A549 (cell line): ENCODE measurements around the gene FTH1. TPM values are rescaled to one million over a fixed set of nuclear protein-coding genes. Genes with fewer than 3 reads are reported as not detected.
A peak's percentile ranks its signal among the peaks of the same experiment; 100 is the strongest.

Source experiments
- ATAC-seq, 2 experiments: fragments of 200-7000 bp in 1 of 2; fragments of >200 bp in 1 of 2; cut with Nextera tagmentation in 1 of 2; cut with Tn5 transposase in 1 of 2; 3 replicates each; pipeline versions ENCODE4 v1.8.0 to v1.9.1; 2018 to 2020; ENCODE audit warnings: mild to moderate bottlenecking in 1 of 2, moderate library complexity in 1 of 2
- CTCF ChIA-PET: fragments of 300-600 bp; sonication (Branson Sonifier 250); formaldehyde crosslinking; extraction: SDS; loops from one replicate; lab custom pipeline; 2021; ENCODE audit warnings: antibody characterized with exemption, inconsistent platforms; lab: Yijun Ruan, JAX
- POLR2A ChIA-PET: fragments of 350-600 bp; formaldehyde crosslinking; extraction: SDS; loops from one replicate; lab custom pipeline; 2021; ENCODE audit warnings: antibody characterized with exemption, inconsistent platforms; lab: Yijun Ruan, JAX
- DNase-seq, 2 experiments: peaks; one replicate each; pipeline versions ENCODE4 v3.0.0 to v3.0.0-alpha.2; 2011 to 2016; ENCODE audit warnings: low read depth in 1 of 2, low spot score in 1 of 2
- FAIRE-seq: peaks from 2 replicates; lab custom pipeline; 2011; peaks lifted over from hg19 to GRCh38; lab: Jason Lieb, UNC
- H3K27ac ChIP-seq, 2 experiments: fragments of >200 bp; sonication (Bioruptor Twin); formaldehyde crosslinking; 3 replicates each; pipeline ENCODE4 v1.5.1; 2016 to 2017
- H3K4me1 ChIP-seq: fragments of >200 bp; sonication (Bioruptor Twin); formaldehyde crosslinking; 3 replicates; pipeline ENCODE4 v1.6.1; 2016
- H3K4me2 ChIP-seq: fragments of >200 bp; sonication (Bioruptor Twin); formaldehyde crosslinking; 3 replicates; pipeline ENCODE4 v1.6.1; 2016
- H3K4me3 ChIP-seq: fragments of >200 bp; sonication (Bioruptor Twin); formaldehyde crosslinking; 3 replicates; pipeline ENCODE4 v1.5.1; 2016
- H3K9me3 ChIP-seq: fragments of >200 bp; sonication (Bioruptor Twin); formaldehyde crosslinking; 3 replicates; pipeline ENCODE4 v1.6.1; 2016
- BHLHE40 ChIP-seq: IDR thresholded peaks from 2 replicates; pipeline ENCODE4 v1.6.1; 2012; ENCODE audit warnings: low read depth, low read length, inconsistent platforms
- CEBPB ChIP-seq, 2 experiments: fragments of >200 bp in 1 of 2; sonication (Bioruptor Twin) in 1 of 2; formaldehyde crosslinking in 1 of 2; IDR thresholded peaks; 2 replicates each; pipeline ENCODE4 v1.6.1; 2012 to 2016
- CHD2 ChIP-seq: fragments of 150-350 bp; IDR thresholded peaks from 2 replicates; pipeline ENCODE4 v1.6.1; 2014; ENCODE audit warnings: low read length; ENCODE audit not compliant: partially characterized antibody
- CTCF ChIP-seq: fragments of >200 bp; sonication (Bioruptor Twin); formaldehyde crosslinking; IDR thresholded peaks from 3 replicates; pipeline ENCODE4 v1.5.1; 2016
- E2F6 ChIP-seq: IDR thresholded peaks from 2 replicates; pipeline ENCODE4 v1.6.1; 2012; ENCODE audit warnings: low read depth, borderline replicate concordance
- EP300 ChIP-seq, 2 experiments: fragments of >200 bp; sonication (Bioruptor Twin); formaldehyde crosslinking; IDR thresholded peaks; 2 replicates in 1 of 2; 3 replicates in 1 of 2; pipeline ENCODE4 v1.6.1; 2016 to 2017
- ESRRA ChIP-seq: fragments of 150-350 bp; IDR thresholded peaks from 2 replicates; pipeline ENCODE4 v1.6.1; 2014; ENCODE audit warnings: mild to moderate bottlenecking, low read length, borderline replicate concordance
- FOSL2 ChIP-seq, 2 experiments: fragments of 450-650 bp in 1 of 2; fragments of >200 bp in 1 of 2; sonication (Bioruptor Twin) in 1 of 2; formaldehyde crosslinking; IDR thresholded peaks; 2 replicates each; pipeline versions ENCODE4 v1.5.0 to v1.6.1; 2016 to 2020; ENCODE audit warnings: mild to moderate bottlenecking in 1 of 2, moderate library complexity in 1 of 2
- JUNB ChIP-seq: fragments of >200 bp; sonication (Bioruptor Twin); formaldehyde crosslinking; IDR thresholded peaks from 2 replicates; pipeline ENCODE4 v1.6.1; 2016
- MAFK ChIP-seq: fragments of 450-650 bp; IDR thresholded peaks from 2 replicates; pipeline ENCODE4 v1.6.1; 2014; ENCODE audit not compliant: partially characterized antibody
- MAX ChIP-seq: IDR thresholded peaks from 2 replicates; pipeline ENCODE4 v1.6.1; 2012
- MAZ ChIP-seq: fragments of 150-350 bp; IDR thresholded peaks from 2 replicates; pipeline ENCODE4 v1.6.1; 2014; ENCODE audit warnings: antibody characterized with exemption, low read depth, low read length, borderline replicate concordance
- MYC ChIP-seq: IDR thresholded peaks from 2 replicates; pipeline ENCODE4 v1.6.1; 2012; ENCODE audit warnings: mild to moderate bottlenecking, inconsistent platforms, low read length, improper control_type of control experiment, borderline replicate concordance
- NPAS2 ChIP-seq: fragments of 250-450 bp; sonication (Bioruptor Pico); IDR thresholded peaks from 2 replicates; pipeline ENCODE4 v1.8.0; 2022; ENCODE audit warnings: mild to moderate bottlenecking, moderate library complexity, borderline replicate concordance
- NR3C1 ChIP-seq: fragments of >200 bp; sonication (Bioruptor Twin); formaldehyde crosslinking; IDR thresholded peaks from 3 replicates; pipeline ENCODE4 v1.6.1; 2017
- PBX3 ChIP-seq: IDR thresholded peaks from 2 replicates; pipeline ENCODE4 v1.6.1; 2012
- POLR2A ChIP-seq: IDR thresholded peaks from 2 replicates; pipeline ENCODE4 v1.6.1; 2012; ENCODE audit warnings: mild to moderate bottlenecking, low read length
- RCOR1 ChIP-seq: fragments of 150-350 bp; IDR thresholded peaks from 2 replicates; pipeline ENCODE4 v1.6.1; 2014; ENCODE audit warnings: antibody characterized with exemption, low read length, low read depth
- REST ChIP-seq: fragments of 200-600 bp; sonication (generic); IDR thresholded peaks from 2 replicates; pipeline ENCODE4 v1.6.1; 2016; ENCODE audit warnings: antibody characterized with exemption, mild to moderate bottlenecking, moderate library complexity
- ZFP36 ChIP-seq: fragments of 450-650 bp; IDR thresholded peaks from 2 replicates; pipeline ENCODE4 v1.6.1; 2014; ENCODE audit warnings: borderline replicate concordance; ENCODE audit not compliant: partially characterized antibody
- WGBS: methylation state at CpG from one replicate; pipeline ENCODE4 v1.1.6; 2017; ENCODE audit errors: missing lambda C conversion rate; 5-methylcytosine and 5-hydroxymethylcytosine counted together
- polyA plus RNA-seq, 4 experiments: library from polyadenylated mRNA; depleted of rRNA in 3 of 4; stranded (reverse); fragments of >200 nt; fragmentation: RNase III in 1 of 4; extraction: RNeasy Plus Mini Kit Qiagen cat#74134 plus additional on column Dnase treatment in 1 of 4; gene quantifications; 2 replicates in 3 of 4; 3 replicates in 1 of 4; pipeline ENCODE4 v1.2.3, GENCODE V29; 2011 to 2017

FTH1 gene
- polyA plus RNA-seq, 2 of the 4 experiments (the other 2 are of a cell fraction): 2,791 to 13,747 TPM

- TF ChIP-seq ZFP36: peak; percentile 33
- TF ChIP-seq PBX3: no peak
- peak in 1 of 2 experiments; percentile 22; a peak in 1 of 4 replicates for TF ChIP-seq CEBPB (IDR thresholded peaks at IDR 0.05)
- Histone ChIP-seq H3K27ac (peak overlapping the region; percentile 97 to 99), H3K9me3 (no peaks in the 10 kb centered on the region), H3K4me2 (peak overlapping the region; percentile 5; the same call in 2 of the 3 replicates), H3K4me3 (no peak overlapping the region), H3K4me1 (peaks cover 57% of the 10 kb centered on the region)
- 83% methylated on average over 17 of the region's 17 CpGs for WGBS
- no peak for ATAC-seq
- DNase-seq: no peak
- ChIA-PET CTCF (interaction anchor here (0.9 to 12.9 kb wide), 8 partner anchors 9 to 182 kb away, joined by 3 to 92 read pairs (median 5); no protein-coding TSS in a partner anchor), POLR2A (interaction anchor here (1.5 to 2.3 kb wide), 3 partner anchors 11 to 16 kb away, joined by 4 to 13 read pairs (median 5); partner anchors contain the start of gene FTH1)
- no peak for FAIRE-seq
These were observed 11.5 kb upstream of the FTH1 start for GRCh38 chr11:61978703-61979661.

GRCh38 chr11:61976813-61977475, 9.5 kb upstream of the FTH1 start:
- H3K4me1 ChIP-seq: peaks cover 77% of the 10 kb centered on the region
- POLR2A ChIA-PET: no interaction called here
- TF ChIP-seq MAX: no peak
- no peak for TF ChIP-seq CTCF
- no peak for TF ChIP-seq MAZ
- TF ChIP-seq RCOR1: no peak
- TF ChIP-seq POLR2A: no peak
- TF ChIP-seq CHD2: no peak
- CTCF ChIA-PET: interaction anchor here (0.8 to 12.9 kb wide), 8 partner anchors 9 to 131 kb away, joined by 3 to 92 read pairs (median 4); no protein-coding TSS in a partner anchor
- no peaks in the 10 kb centered on the region for H3K9me3 ChIP-seq
- 78% methylated on average over 7 of the region's 7 CpGs for WGBS
- no peak for ATAC-seq
- H3K4me2 ChIP-seq: no peak overlapping the region
- FAIRE-seq: no peak
- H3K4me3 ChIP-seq: no peak overlapping the region
- peak overlapping the region; percentile 97 to 99 for H3K27ac ChIP-seq
- DNase-seq: no peak

- Histone ChIP-seq H3K4me2 (no peak overlapping the region), H3K9me3 (no peaks in the 10 kb centered on the region), H3K4me3 (no peak overlapping the region), H3K4me1 (peaks cover 78% of the 10 kb centered on the region), H3K27ac (peak overlapping the region; percentile 97 to 99)
- ChIA-PET POLR2A (no interaction called here), CTCF (interaction anchor here (0.6 to 12.9 kb wide), 6 partner anchors 10 to 132 kb away, joined by 3 to 92 read pairs (median 3); no protein-coding TSS in a partner anchor)
- 97% methylated on average over 8 of the region's 8 CpGs for WGBS
- ATAC-seq: no peak
- no peak for DNase-seq
- FAIRE-seq: no peak
- TF ChIP-seq MAFK (no peak), CHD2 (no peak), REST (no peak), BHLHE40 (no peak), NPAS2 (CRISPR knock-in tag) (no peak), FOSL2 (IDR thresholded peaks at IDR 0.05) (no peak), FOSL2 (CRISPR knock-in tag; IDR thresholded peaks at IDR 0.05) (no peak), E2F6 (no peak), CEBPB (IDR thresholded peaks at IDR 0.05) (no peak), JUNB (no peak), ZFP36 (no peak), EP300 (IDR thresholded peaks at IDR 0.05) (no peak), NR3C1 (no peak), MYC (no peak), ESRRA (no peak)
These were observed 9.0 kb upstream of the FTH1 start for GRCh38 chr11:61976420-61976800.
